Stimulated activated CD8-positive, alpha-beta memory T cell treated with anti-CD3 and anti-CD28 coated beads, Interleukin-4, amount 100 ng/mL, for 4 hours (primary cell): Measurements from ENCODE around the gene DPY19L3.
"Not testable (repeated sequence)": the region's sequence is repeated elsewhere in the genome, so short reads cannot be mapped to it uniquely, and the experiment has no call there.

Experiments
- DNase-seq, 2 donors: peaks; one replicate each; pipeline ENCODE4 v3.0.0-alpha.2; 2020; ENCODE audit warnings: low read depth in 2 of 2, low spot score in 1 of 2

The DPY19L3 gene

GRCh38 chr19:32396046-32396652 is 9.4 kb upstream of the DPY19L3 start:
- no peak for DNase-seq

GRCh38 chr19:32397671-32398101 is 7.9 kb upstream of the DPY19L3 start:
- DNase-seq: no peak

GRCh38 chr19:32401992-32402391 is 3.6 kb upstream of the DPY19L3 start:
- DNase-seq: no peak

- no peak for DNase-seq
Measured at GRCh38 chr19:32403291-32403995, 2.1 kb upstream of the DPY19L3 start.

GRCh38 chr19:32404213-32404932 is 1.2 kb upstream of the DPY19L3 start:
- DNase-seq: no peak

- DNase-seq: no peak
Measured at GRCh38 chr19:32404933-32405430, 588 bp upstream of the DPY19L3 start.

- DNase-seq: no peak
Measured at GRCh38 chr19:32406161-32407003, 812 bp downstream of the DPY19L3 start.

GRCh38 chr19:32407004-32407992 is 1.7 kb downstream of the DPY19L3 start:
- DNase-seq: no peak

GRCh38 chr19:32415246-32415645 is 9.7 kb downstream of the DPY19L3 start:
- no peak for DNase-seq

- DNase-seq: no peak
Measured at GRCh38 chr19:32415669-32416068, 10.1 kb downstream of the DPY19L3 start.

GRCh38 chr19:32416749-32417456 is 11.3 kb downstream of the DPY19L3 start:
- DNase-seq: no peak

GRCh38 chr19:32418155-32418554 is 12.6 kb downstream of the DPY19L3 start:
- DNase-seq: no peak

- DNase-seq: no peak
Measured at GRCh38 chr19:32421589-32422361, 16.2 kb downstream of the DPY19L3 start.

GRCh38 chr19:32422435-32422834 is 16.9 kb downstream of the DPY19L3 start:
- no peak for DNase-seq

GRCh38 chr19:32423944-32424343 is 18.4 kb downstream of the DPY19L3 start:
- not testable (repeated sequence) for DNase-seq

- DNase-seq: no peak
Measured at GRCh38 chr19:32427536-32427935, 22.0 kb downstream of the DPY19L3 start.

GRCh38 chr19:32436692-32437091 is 31.1 kb downstream of the DPY19L3 start:
- DNase-seq: no peak

GRCh38 chr19:32437096-32437495 is 31.5 kb downstream of the DPY19L3 start:
- no peak for DNase-seq

GRCh38 chr19:32438751-32439150 is 33.2 kb downstream of the DPY19L3 start:
- DNase-seq: no peak
